H9 (cell line): ENCODE results near the gene GRID1. TPM values are rescaled to one million over a fixed set of nuclear protein-coding genes. Genes with fewer than 3 reads are reported as not detected.

Source experiments
- DNase-seq: peaks from one replicate; pipeline ENCODE4 v3.0.0-alpha.2; 2017
- H2AFZ ChIP-seq: one replicate; pipeline ENCODE4 v1.6.1; 2013; ENCODE audit warnings: mild to moderate bottlenecking, low read length, control low read depth, moderate library complexity
- H2AK5ac ChIP-seq: 2 replicates; pipeline ENCODE4 v1.6.1; 2013; ENCODE audit warnings: low read length, control low read depth, mixed read lengths; ENCODE audit not compliant: insufficient read length
- H2BK120ac ChIP-seq: one replicate; pipeline ENCODE4 v1.6.1; 2013; ENCODE audit warnings: low read depth, mild to moderate bottlenecking, low read length, control low read depth, inconsistent platforms; ENCODE audit not compliant: poor library complexity, severe bottlenecking
- H2BK12ac ChIP-seq: 2 replicates; pipeline ENCODE4 v1.6.1; 2013; ENCODE audit warnings: low read length, control low read depth, mixed read lengths, low read depth; ENCODE audit not compliant: insufficient read length
- H2BK15ac ChIP-seq: 2 replicates; pipeline ENCODE4 v1.6.1; 2013; ENCODE audit warnings: low read depth, low read length, control low read depth
- H2BK20ac ChIP-seq: one replicate; pipeline ENCODE4 v1.6.1; 2013; ENCODE audit warnings: low read depth, mild to moderate bottlenecking, low read length, control low read depth, inconsistent platforms; ENCODE audit not compliant: poor library complexity, severe bottlenecking
- H2BK5ac ChIP-seq: 2 replicates; pipeline ENCODE4 v1.6.1; 2013; ENCODE audit warnings: low read length, control low read depth, mixed read lengths; ENCODE audit not compliant: insufficient read length
- H3K14ac ChIP-seq: 2 replicates; pipeline ENCODE4 v1.6.1; 2013; ENCODE audit warnings: low read length, control low read depth; ENCODE audit not compliant: insufficient read depth
- H3K18ac ChIP-seq: 2 replicates; pipeline ENCODE4 v1.6.1; 2013; ENCODE audit warnings: low read depth, mild to moderate bottlenecking, mixed read lengths, low read length, control low read depth; ENCODE audit not compliant: insufficient read length
- H3K23ac ChIP-seq: 2 replicates; pipeline ENCODE4 v1.6.1; 2013; ENCODE audit warnings: low read length, control low read depth, mixed read lengths, low read depth; ENCODE audit not compliant: insufficient read length
- H3K23me2 ChIP-seq: 2 replicates; pipeline ENCODE4 v1.6.1; 2013; ENCODE audit warnings: low read depth, mild to moderate bottlenecking, mixed read lengths, low read length, control low read depth; ENCODE audit not compliant: insufficient read length, poor library complexity, severe bottlenecking
- H3K27ac ChIP-seq: 2 replicates; pipeline ENCODE4 v1.5.1; 2013; ENCODE audit warnings: low read length, control low read depth, mixed read lengths, low read depth; ENCODE audit not compliant: insufficient read length
- H3K27me3 ChIP-seq: 2 replicates; pipeline ENCODE4 v1.6.1; 2013; ENCODE audit warnings: low read length, control low read depth, inconsistent platforms; ENCODE audit not compliant: insufficient read depth
- H3K4ac ChIP-seq: 2 replicates; pipeline ENCODE4 v1.6.1; 2013; ENCODE audit warnings: low read depth, mild to moderate bottlenecking, control low read depth, inconsistent platforms, low read length, moderate library complexity
- H3K4me1 ChIP-seq: 2 replicates; pipeline ENCODE4 v1.6.1; 2013; ENCODE audit warnings: low read length, control low read depth, inconsistent platforms; ENCODE audit not compliant: insufficient read depth
- H3K4me2 ChIP-seq: 2 replicates; pipeline ENCODE4 v1.6.1; 2013; ENCODE audit warnings: low read length, control low read depth, mixed read lengths; ENCODE audit not compliant: insufficient read length, insufficient read depth
- H3K56ac ChIP-seq: 2 replicates; pipeline ENCODE4 v1.6.1; 2013; ENCODE audit warnings: low read depth, mild to moderate bottlenecking, mixed read lengths, low read length, control low read depth; ENCODE audit not compliant: insufficient read length
- H3K79me1 ChIP-seq: 2 replicates; pipeline ENCODE4 v1.6.1; 2013; ENCODE audit warnings: low read depth, mild to moderate bottlenecking, moderate library complexity, low read length, control low read depth, inconsistent platforms; ENCODE audit not compliant: insufficient read depth, poor library complexity, severe bottlenecking
- H3K79me2 ChIP-seq: 2 replicates; pipeline ENCODE4 v1.6.1; 2013; ENCODE audit warnings: low read length, control low read depth, inconsistent platforms; ENCODE audit not compliant: insufficient read depth
- H3K9ac ChIP-seq: 2 replicates; pipeline ENCODE4 v1.6.1; 2013; ENCODE audit warnings: low read length, control low read depth, mixed read lengths; ENCODE audit not compliant: insufficient read length; ENCODE audit errors: extremely low read depth
- H3K9me3 ChIP-seq: one replicate; pipeline ENCODE4 v1.6.1; 2013; ENCODE audit warnings: low read depth, low read length, inconsistent platforms; ENCODE audit not compliant: control insufficient read depth
- H3T11ph ChIP-seq: one replicate; pipeline ENCODE4 v1.6.1; 2013; ENCODE audit warnings: mild to moderate bottlenecking, low read length, control low read depth, inconsistent platforms
- H4K20me1 ChIP-seq: one replicate; pipeline ENCODE4 v1.6.1; 2013; ENCODE audit not compliant: control insufficient read depth, insufficient read length, insufficient read depth
- H4K5ac ChIP-seq: 2 replicates; pipeline ENCODE4 v1.6.1; 2013; ENCODE audit warnings: low read depth, mild to moderate bottlenecking, mixed read lengths, low read length, control low read depth; ENCODE audit not compliant: insufficient read length
- H4K8ac ChIP-seq: replicated peaks from 2 replicates; pipeline ENCODE4 v1.6.1; 2013; ENCODE audit warnings: low read length, control low read depth, mixed read lengths, low read depth; ENCODE audit not compliant: insufficient read length
- H4K91ac ChIP-seq: 2 replicates; pipeline ENCODE4 v1.6.1; 2013; ENCODE audit warnings: low read depth, mild to moderate bottlenecking, moderate library complexity, mixed read lengths, low read length, control low read depth; ENCODE audit not compliant: insufficient read length
- H3K27ac Mint-ChIP-seq, 3 experiments: 2 replicates in 2 of 3; 3 replicates in 1 of 3; pipeline ENCODE4 v1.8.0; 2020 to 2021; ENCODE audit warnings: mixed read lengths in 3 of 3, mild to moderate bottlenecking in 1 of 3, moderate library complexity in 1 of 3
- H3K27me3 Mint-ChIP-seq: 2 replicates; pipeline ENCODE4 v1.8.0; 2021; ENCODE audit warnings: low read depth, mild to moderate bottlenecking, moderate library complexity, mixed read lengths
- H3K36me3 Mint-ChIP-seq, 3 experiments: 2 replicates in 2 of 3; 3 replicates in 1 of 3; pipeline ENCODE4 v1.8.0; 2020 to 2021; ENCODE audit warnings: low read depth in 3 of 3, mixed read lengths in 3 of 3; ENCODE audit not compliant: insufficient read depth in 1 of 3
- H3K4me1 Mint-ChIP-seq, 2 experiments: 2 replicates each; pipeline ENCODE4 v1.8.0; 2020; ENCODE audit warnings: mixed read lengths in 2 of 2
- H3K4me3 Mint-ChIP-seq, 2 experiments: 2 replicates in 1 of 2; 3 replicates in 1 of 2; pipeline ENCODE4 v1.8.0; 2020 to 2021; ENCODE audit warnings: mild to moderate bottlenecking in 2 of 2, mixed read lengths in 2 of 2, moderate library complexity in 1 of 2
- H3K9me3 Mint-ChIP-seq, 2 experiments: 2 replicates in 1 of 2; 3 replicates in 1 of 2; pipeline ENCODE4 v1.8.0; 2020; ENCODE audit warnings: mild to moderate bottlenecking in 2 of 2, mixed read lengths in 2 of 2, moderate library complexity in 1 of 2
- WGBS: extraction: QIAGEN DNeasy Blood & Tissue Kit; methylation state at CpG from one replicate; pipeline ENCODE4 v1.1.7; 2013; ENCODE audit warnings: missing lambda C conversion rate, low lambda C conversion rate, mixed read lengths; ENCODE audit not compliant: insufficient read length; ENCODE audit errors: extremely low coverage; 5-methylcytosine and 5-hydroxymethylcytosine counted together
- total RNA-seq: library from RNA; stranded (reverse); gene quantifications from 2 replicates; pipeline ENCODE4 v1.2.1, GENCODE V29; 2021
- TF ChIP-seq, protein P1 (sequence below): fragments of 200-600 bp; sonication (generic); conservative IDR thresholded peaks from 3 replicates; pipeline ENCODE4 v1.8.0; 2021; ENCODE audit warnings: antibody characterized with exemption, mild to moderate bottlenecking

The GRID1 gene
- total RNA-seq, 1 experiment from 2014 or later, result 0.35 TPM

DNA sequence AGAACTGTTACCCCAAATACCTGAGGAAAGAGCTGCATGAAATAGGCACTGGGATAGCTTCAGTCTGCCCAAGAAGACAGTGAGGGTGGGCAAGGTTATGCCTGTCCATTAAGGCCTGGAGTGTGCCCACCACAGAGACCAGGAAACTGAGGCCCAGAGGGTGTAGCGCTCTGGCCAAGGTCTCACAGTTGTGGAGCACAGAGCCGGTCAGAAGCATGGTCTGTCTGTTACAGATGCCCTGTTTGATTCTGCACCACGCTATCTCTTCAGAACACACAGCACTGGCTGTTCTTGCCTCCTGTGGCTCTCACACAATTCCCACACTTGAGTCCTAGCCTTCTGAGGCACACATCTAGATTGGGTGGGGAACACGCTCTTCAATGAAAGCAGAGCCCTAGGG lies 261.4 kb downstream of the GRID1 start:
- Histone ChIP-seq H3K4me2 (no peak overlapping the region), H3K56ac (no peak overlapping the region), H3K14ac (no peak overlapping the region), H3T11ph (no peak overlapping the region), H3K9ac (no peak overlapping the region), H2BK120ac (no peak overlapping the region), H2BK15ac (no peak overlapping the region), H4K5ac (no peak overlapping the region), H4K20me1 (no peaks in the 10 kb centered on the region), H2BK20ac (no peak overlapping the region), H3K4me1 (no peaks in the 10 kb centered on the region), H4K8ac (no peak overlapping the region), H3K4ac (no peak overlapping the region), H2AFZ (no peak overlapping the region), H3K27me3 (no peaks in the 10 kb centered on the region), H2AK5ac (no peak overlapping the region), H3K18ac (no peak overlapping the region), H2BK12ac (no peak overlapping the region), H3K9me3 (no peaks in the 10 kb centered on the region), H3K27ac (no peak overlapping the region), H3K79me1 (no peaks in the 10 kb centered on the region), H4K91ac (no peak overlapping the region), H3K23me2 (no peaks in the 10 kb centered on the region), H3K79me2 (no peaks in the 10 kb centered on the region), H2BK5ac (no peak overlapping the region), H3K23ac (no peak overlapping the region)
- Mint-ChIP-seq H3K9me3 (no peaks in the 10 kb centered on the region; a peak in 1 of 5 replicates), H3K27me3 (no peaks in the 10 kb centered on the region), H3K4me3 (no peak overlapping the region), H3K36me3 (no peaks in the 10 kb centered on the region), H3K4me1 (no peaks in the 10 kb centered on the region), H3K27ac (no peak overlapping the region)
- WGBS, result no CpG with 5 or more reads among the region's 4 CpGs
- TF ChIP-seq, protein P1, sequence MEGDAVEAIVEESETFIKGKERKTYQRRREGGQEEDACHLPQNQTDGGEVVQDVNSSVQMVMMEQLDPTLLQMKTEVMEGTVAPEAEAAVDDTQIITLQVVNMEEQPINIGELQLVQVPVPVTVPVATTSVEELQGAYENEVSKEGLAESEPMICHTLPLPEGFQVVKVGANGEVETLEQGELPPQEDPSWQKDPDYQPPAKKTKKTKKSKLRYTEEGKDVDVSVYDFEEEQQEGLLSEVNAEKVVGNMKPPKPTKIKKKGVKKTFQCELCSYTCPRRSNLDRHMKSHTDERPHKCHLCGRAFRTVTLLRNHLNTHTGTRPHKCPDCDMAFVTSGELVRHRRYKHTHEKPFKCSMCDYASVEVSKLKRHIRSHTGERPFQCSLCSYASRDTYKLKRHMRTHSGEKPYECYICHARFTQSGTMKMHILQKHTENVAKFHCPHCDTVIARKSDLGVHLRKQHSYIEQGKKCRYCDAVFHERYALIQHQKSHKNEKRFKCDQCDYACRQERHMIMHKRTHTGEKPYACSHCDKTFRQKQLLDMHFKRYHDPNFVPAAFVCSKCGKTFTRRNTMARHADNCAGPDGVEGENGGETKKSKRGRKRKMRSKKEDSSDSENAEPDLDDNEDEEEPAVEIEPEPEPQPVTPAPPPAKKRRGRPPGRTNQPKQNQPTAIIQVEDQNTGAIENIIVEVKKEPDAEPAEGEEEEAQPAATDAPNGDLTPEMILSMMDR, result no peak
- no peak for DNase-seq
